Activated T-cell treated with anti-CD3 and anti-CD28 coated beads for 24 hours (primary cell): ENCODE measurements around the gene CFAP100.

Experiments used
- DNase-seq: peaks from one replicate; pipeline ENCODE4 v3.0.0-alpha.2; 2020; ENCODE audit warnings: low read depth

The CFAP100 gene

GRCh38 chr3:126402178-126402577 is 7.5 kb downstream of the CFAP100 start:
- no peak for DNase-seq

GRCh38 chr3:126402666-126403302 is 8.1 kb downstream of the CFAP100 start:
- no peak for DNase-seq

GRCh38 chr3:126406389-126407296 is 11.9 kb downstream of the CFAP100 start:
- DNase-seq: no peak

GRCh38 chr3:126407412-126408044 is 12.8 kb downstream of the CFAP100 start:
- no peak for DNase-seq

- DNase-seq: no peak
Observed at GRCh38 chr3:126408099-126408498, 13.4 kb downstream of the CFAP100 start.

GRCh38 chr3:126412841-126413692 is 18.4 kb downstream of the CFAP100 start:
- no peak for DNase-seq

GRCh38 chr3:126413693-126414080 is 19.0 kb downstream of the CFAP100 start:
- DNase-seq: no peak

GRCh38 chr3:126414406-126414805 is 19.7 kb downstream of the CFAP100 start:
- DNase-seq: no peak

GRCh38 chr3:126414961-126415660 is 20.4 kb downstream of the CFAP100 start:
- no peak for DNase-seq

- no peak for DNase-seq
Observed at GRCh38 chr3:126415661-126416591, 21.2 kb downstream of the CFAP100 start.

GRCh38 chr3:126416943-126417342 is 22.2 kb downstream of the CFAP100 start:
- no peak for DNase-seq

GRCh38 chr3:126417515-126417914 is 22.8 kb downstream of the CFAP100 start:
- DNase-seq: no peak

GRCh38 chr3:126417981-126418530 is 23.3 kb downstream of the CFAP100 start:
- DNase-seq: no peak

GRCh38 chr3:126418661-126419131 is 24.0 kb downstream of the CFAP100 start:
- DNase-seq: no peak

- no peak for DNase-seq
Observed at GRCh38 chr3:126419151-126419703, 24.5 kb downstream of the CFAP100 start.

GRCh38 chr3:126419886-126420786 is 25.4 kb downstream of the CFAP100 start:
- DNase-seq: no peak

GRCh38 chr3:126421573-126422119 is 26.9 kb downstream of the CFAP100 start:
- DNase-seq: no peak

- no peak for DNase-seq
Observed at GRCh38 chr3:126422121-126422520, 27.4 kb downstream of the CFAP100 start.
